GM12801 (cell line): Measurements from ENCODE around the gene TGFBR3.

Experiments
- TF ChIP-seq, protein P1 (sequence below): IDR thresholded peaks from one replicate; pipeline ENCODE4 v1.5.1; 2011; ENCODE audit warnings: control low read depth; ENCODE audit not compliant: insufficient read length; ENCODE audit errors: extremely low read depth

TGFBR3 gene

DNA sequence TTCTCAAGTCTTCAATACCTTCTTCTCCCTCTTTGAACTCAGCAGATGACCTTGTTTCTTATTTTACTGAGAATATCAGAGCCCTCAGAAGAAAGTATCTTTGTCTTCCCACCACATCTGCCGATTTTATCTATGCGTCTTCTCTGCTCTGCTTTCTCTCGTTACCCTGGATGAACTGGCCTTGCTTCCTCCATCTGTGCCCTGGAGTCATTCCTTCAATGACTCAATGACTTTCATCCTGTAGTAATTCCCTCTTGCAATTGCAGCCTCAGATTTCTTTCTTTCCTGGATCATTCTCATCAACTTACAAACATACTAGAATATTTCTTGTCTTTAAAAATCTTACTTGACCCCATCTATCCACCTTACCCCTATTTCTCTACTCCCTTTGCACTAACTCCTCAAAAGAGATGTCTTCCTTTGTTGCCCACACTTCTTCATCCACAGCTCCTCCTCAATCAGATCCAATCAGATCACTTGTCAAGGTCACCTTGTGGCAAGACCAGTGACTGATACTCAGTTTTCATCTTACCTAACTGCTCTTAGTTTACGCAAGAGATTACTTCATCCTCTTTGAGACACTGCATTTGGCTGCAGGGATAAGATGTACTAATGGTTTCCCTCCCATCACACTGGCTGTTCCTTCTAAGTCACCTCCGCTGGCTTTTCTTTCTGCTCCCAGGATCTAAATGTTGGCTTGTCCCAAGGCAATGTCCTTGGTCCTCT lies 8.2 kb upstream of the TGFBR3 start:
- TF ChIP-seq, protein P1, sequence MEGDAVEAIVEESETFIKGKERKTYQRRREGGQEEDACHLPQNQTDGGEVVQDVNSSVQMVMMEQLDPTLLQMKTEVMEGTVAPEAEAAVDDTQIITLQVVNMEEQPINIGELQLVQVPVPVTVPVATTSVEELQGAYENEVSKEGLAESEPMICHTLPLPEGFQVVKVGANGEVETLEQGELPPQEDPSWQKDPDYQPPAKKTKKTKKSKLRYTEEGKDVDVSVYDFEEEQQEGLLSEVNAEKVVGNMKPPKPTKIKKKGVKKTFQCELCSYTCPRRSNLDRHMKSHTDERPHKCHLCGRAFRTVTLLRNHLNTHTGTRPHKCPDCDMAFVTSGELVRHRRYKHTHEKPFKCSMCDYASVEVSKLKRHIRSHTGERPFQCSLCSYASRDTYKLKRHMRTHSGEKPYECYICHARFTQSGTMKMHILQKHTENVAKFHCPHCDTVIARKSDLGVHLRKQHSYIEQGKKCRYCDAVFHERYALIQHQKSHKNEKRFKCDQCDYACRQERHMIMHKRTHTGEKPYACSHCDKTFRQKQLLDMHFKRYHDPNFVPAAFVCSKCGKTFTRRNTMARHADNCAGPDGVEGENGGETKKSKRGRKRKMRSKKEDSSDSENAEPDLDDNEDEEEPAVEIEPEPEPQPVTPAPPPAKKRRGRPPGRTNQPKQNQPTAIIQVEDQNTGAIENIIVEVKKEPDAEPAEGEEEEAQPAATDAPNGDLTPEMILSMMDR, result no peak

DNA sequence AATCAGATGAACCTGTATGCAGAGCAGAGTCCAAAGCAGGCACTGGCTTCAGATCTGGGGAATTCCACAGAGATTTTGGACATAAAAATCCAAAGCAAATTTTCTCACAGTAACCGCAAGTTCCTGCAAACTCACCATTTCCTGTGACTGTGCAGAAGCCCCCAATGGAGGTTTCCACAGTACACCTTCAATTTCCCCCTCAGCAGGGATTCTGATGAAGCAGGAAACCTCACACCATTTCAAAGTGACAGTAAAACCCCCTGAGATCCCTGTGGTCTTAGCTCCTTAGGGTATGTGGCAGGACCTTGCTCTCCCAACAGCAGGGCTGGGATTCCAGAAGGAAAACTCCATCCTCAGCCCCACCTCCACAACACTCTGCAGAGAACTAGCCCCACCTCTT lies 6.0 kb upstream of the TGFBR3 start:
- TF ChIP-seq, protein P1, result no peak

DNA sequence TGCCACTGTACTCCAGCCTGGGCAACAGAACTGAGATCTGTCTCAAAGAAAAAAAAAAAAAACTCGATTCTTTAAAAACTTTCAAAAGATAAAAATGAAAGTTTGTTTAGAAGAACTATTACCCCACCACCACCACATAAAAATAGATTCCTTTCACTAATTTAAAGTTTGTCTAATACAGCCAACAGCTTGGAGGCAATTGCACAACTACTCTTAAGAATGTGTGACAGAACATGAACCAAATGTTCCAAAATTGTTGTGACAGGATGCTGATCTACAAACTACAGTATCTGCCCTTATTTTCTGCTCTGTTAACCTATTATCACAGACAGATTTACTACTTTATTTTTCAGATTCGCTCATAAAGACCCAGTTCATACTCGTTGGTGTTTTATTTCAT lies 5.5 kb upstream of the TGFBR3 start:
- TF ChIP-seq, protein P1, result no peak

DNA sequence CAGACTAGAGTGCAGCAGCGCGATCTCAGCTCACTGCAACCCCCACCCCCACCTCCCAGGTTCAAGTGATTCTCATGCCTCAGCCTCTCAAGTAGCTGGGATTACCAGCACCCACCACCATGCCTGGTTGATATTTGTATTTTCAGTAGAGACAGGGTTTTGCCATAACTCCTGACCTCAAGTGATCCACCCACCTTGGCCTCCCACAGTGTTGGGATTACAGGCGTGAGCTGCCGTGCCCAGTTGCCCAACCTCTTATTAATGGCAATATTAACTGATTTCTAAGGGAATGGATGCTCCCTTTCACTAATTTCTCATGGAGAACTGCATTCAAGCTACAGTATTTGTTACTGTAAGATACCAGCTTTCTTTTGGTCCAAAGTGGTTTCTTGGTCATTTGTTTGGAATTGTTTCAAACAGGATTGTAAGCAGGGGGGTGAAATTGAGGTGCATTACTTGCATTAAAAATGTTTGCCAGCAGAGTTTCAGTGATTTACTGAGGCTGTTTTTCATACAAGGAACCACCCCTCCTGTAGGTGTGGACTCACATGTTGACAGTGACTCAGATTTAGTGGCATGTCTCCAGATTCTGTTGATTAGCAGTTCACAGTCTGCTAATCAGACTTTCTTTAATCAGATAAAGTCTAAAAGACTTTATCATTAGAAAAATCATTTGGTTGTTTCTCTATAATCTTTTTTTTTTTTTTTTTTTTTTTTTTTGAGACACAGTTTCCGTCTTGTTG lies 3.9 kb upstream of the TGFBR3 start:
- TF ChIP-seq, protein P1, result no peak

DNA sequence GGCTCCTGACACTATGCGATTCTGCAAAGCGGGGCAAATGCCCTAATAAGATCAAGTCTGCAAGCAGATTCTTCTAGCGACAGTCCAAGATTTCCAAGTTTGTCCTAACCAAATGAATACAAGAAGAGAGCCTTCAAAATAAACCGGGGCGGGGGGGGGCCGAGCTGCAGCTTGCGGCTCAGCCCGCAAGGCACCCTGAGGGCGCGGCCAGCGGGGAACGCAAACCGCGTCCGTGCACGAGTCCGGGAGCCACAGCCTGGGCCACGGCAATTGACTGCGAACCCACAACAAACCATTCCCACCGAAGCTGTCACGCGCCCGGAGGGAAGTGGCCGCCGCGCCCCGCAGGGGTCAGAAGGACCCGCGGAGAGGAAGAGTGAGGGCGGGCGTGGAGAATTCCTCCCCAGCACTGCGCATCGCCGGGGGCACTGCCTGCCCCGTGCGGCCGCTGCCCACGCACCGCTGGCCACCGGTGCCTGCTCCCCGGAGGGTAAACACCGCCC lies 687 bp downstream of the TGFBR3 start:
- TF ChIP-seq, protein P1, result no peak

DNA sequence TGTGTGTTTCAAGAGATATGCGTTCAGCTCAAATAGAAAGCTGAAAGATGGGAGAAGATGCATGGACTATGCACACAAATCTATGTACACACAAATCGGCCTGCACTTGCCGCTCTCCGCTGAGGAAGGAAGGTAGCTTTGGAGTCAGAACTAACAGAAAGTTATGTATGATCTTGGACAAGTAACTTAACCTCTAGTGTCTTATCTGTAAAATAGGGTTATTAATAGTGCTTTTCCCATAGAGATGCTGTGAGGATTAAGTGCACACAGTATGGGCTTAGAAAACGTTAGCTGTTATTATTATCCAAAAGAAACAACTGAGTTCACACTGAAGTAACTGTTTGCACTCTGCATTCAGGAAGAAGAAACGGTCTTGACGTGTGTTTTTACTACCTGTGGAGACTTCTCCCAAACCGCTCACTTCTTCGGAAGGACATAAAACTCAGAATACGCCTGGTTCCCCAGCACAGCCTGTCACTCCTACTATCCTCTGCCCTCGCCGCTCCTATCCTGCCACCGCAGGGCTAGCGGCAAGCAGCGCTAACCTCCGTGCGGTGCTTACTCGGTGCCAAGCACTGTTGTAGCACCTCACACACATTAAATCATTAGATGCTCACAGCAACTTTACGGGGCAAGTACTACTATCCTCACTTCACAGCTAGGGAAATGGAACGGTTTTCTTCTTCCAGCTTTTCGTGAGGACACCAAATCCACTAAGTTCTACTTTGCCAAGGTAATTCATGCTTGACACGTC lies 1.3 kb downstream of the TGFBR3 start:
- TF ChIP-seq, protein P1, result no peak

DNA sequence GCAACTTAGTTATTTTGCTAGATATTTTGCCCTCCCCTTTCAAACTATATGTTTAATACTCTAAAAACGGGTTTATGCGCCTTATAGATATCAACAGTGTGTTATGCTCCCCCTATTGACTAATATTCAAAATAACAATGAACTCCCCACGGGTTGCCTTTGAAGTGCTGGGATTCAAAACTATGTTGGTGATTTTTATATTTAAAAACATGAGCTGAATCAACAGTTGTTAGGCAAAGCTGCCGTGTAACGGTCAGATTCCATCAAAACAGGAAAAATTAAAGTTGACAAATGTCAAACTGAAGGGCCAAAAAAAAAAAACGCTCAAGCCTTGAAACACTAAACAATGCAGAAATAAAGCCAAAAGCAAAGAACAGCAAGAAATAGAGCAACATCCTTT lies 2.5 kb downstream of the TGFBR3 start:
- TF ChIP-seq, protein P1, result no peak
